ENCODE measurements around the gene CHRNA9. TPM values are rescaled to one million over a fixed set of nuclear protein-coding genes. Genes with fewer than 3 reads are reported as not detected.

CHRNA9 gene
- total RNA-seq, 1 experiment from 2014 or later = 1.5 TPM

GRCh38 chr4:40309250-40309774, 25.8 kb upstream of the CHRNA9 start:
- DNase-seq (ENCODE audit: low read depth) = peak; percentile 87

- no peak for DNase-seq (ENCODE audit: low read depth)
These were observed 24.9 kb upstream of the CHRNA9 start for GRCh38 chr4:40310225-40310624.

GRCh38 chr4:40311811-40312346, 23.3 kb upstream of the CHRNA9 start:
- no peak for DNase-seq (ENCODE audit: low read depth)

- DNase-seq (ENCODE audit: low read depth) = no peak
These were observed 20.2 kb upstream of the CHRNA9 start for GRCh38 chr4:40314951-40315350.

GRCh38 chr4:40316333-40316781, 18.8 kb upstream of the CHRNA9 start:
- peak; percentile 97 for DNase-seq (ENCODE audit: low read depth)

- peak; percentile 94 for DNase-seq (ENCODE audit: low read depth)
These were observed 18.1 kb upstream of the CHRNA9 start for GRCh38 chr4:40316782-40317635.

GRCh38 chr4:40317916-40318658, 17.0 kb upstream of the CHRNA9 start:
- peak; percentile 68 for DNase-seq (ENCODE audit: low read depth)

GRCh38 chr4:40321574-40322275, 13.4 kb upstream of the CHRNA9 start:
- DNase-seq (ENCODE audit: low read depth) = peak; percentile 91

GRCh38 chr4:40322811-40323210, 12.3 kb upstream of the CHRNA9 start:
- peak; percentile 83 for DNase-seq (ENCODE audit: low read depth)

GRCh38 chr4:40323866-40324265, 11.3 kb upstream of the CHRNA9 start:
- peak; percentile 57 for DNase-seq (ENCODE audit: low read depth)

- peak; percentile 72 for DNase-seq (ENCODE audit: low read depth)
These were observed 9.6 kb upstream of the CHRNA9 start for GRCh38 chr4:40325406-40326019.

- DNase-seq (ENCODE audit: low read depth) = no peak
These were observed 7.8 kb upstream of the CHRNA9 start for GRCh38 chr4:40327340-40327739.

GRCh38 chr4:40328383-40328782, 6.8 kb upstream of the CHRNA9 start:
- DNase-seq (ENCODE audit: low read depth) = no peak

DNA sequence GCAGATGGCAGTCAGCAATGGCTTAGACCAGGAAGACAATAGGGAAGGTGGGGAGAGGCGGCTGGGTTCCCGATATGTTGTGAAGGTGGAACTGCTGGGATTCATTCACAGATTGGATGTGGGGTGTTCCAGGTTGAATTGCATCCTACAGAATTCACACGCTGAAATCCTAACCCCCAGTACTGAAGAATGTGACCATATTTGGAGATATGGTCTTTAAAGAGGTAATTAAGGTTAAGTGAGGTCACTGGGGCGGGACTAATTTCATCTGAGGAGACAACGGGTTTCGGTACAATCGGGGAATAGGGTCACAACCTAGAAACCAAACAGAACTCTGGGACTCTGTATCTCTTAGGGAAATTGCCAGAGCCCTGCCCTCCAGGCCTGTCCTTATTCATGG, 5.3 kb upstream of the CHRNA9 start:
- DNase-seq (ENCODE audit: low read depth) = no peak

DNA sequence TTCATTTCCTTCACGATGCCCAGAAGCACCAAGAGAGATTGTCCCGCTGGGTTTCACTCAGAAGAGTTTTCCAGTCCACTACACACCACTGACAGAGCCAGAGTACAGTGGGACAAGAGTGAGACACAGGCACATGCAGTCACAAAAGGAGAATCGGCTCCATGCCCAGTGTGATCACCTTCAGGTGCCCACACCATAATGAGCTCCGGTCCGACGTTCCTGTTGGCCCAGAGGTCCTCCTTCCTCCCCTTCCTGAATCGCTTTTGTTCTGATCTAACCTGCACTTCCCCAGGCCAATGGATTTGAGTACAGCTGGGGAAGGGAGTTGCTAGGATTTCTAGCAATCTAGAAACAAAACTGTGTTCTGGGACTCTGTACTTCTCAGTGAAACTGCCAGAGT, 4.6 kb upstream of the CHRNA9 start:
- no peak for DNase-seq (ENCODE audit: low read depth)

GRCh38 chr4:40331101-40331745, 3.9 kb upstream of the CHRNA9 start:
- no peak for DNase-seq (ENCODE audit: low read depth)

- DNase-seq (ENCODE audit: low read depth) = no peak
These were observed 3.2 kb upstream of the CHRNA9 start for GRCh38 chr4:40331961-40332360.

DNA sequence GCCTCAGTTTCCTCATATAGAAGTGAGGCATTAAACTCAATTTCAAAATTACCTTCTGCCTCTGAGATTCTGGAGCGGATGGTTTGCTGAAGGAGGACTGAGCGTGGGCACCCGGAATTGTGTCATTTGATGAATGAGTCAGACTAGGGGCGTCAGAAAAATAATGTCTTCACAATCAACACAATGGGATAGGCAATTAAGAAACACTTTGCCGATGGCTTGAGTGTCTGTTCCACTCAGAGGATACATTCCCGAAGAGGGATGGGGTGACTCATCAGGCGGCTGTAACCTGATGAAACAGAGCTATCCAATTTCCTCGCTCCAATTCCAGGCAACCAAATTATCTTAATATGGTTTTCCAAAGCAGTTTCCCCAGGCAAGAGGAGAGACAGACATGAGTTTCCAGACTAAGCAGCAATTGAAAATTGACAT, 1.2 kb upstream of the CHRNA9 start:
- DNase-seq (ENCODE audit: low read depth) = peak; percentile 86

- DNase-seq (ENCODE audit: low read depth) = peak; percentile 70
These were observed 377 bp downstream of the CHRNA9 start for GRCh38 chr4:40335525-40335894.

GRCh38 chr4:40337051-40337450, 1.9 kb downstream of the CHRNA9 start:
- DNase-seq (ENCODE audit: low read depth) = no peak

DNA sequence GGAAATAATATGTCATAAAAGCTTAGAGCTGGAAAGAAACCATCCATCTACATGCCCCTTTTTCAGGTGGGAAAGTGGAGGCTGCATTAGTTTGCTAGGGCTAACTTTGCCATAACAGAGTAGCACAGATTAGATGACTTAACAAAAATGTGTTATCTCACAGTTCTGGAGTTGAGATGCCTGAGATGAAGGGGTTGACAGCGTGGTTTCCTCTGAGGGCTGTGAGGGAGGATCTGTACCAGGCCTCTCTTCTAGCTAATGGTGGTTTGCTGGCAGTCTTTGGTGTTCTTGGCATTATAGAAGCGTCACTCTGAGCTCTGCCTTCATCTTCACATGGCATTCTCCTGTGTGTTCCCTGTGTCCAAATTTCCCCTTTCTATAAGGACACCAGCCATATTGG, 2.4 kb downstream of the CHRNA9 start:
- DNase-seq (ENCODE audit: low read depth) = no peak

Measured in M059J (cell line).